Stimulated activated CD8-positive, alpha-beta memory T cell treated with anti-CD3 and anti-CD28 coated beads, Interleukin-15, amount 100 ng/mL, for 24 hours (primary cell): ENCODE measurements around the gene PPP1R10.

Experiments
- DNase-seq: peaks from one replicate; pipeline ENCODE4 v3.0.0-alpha.2; 2020; ENCODE audit warnings: low read depth

The PPP1R10 gene

DNA sequence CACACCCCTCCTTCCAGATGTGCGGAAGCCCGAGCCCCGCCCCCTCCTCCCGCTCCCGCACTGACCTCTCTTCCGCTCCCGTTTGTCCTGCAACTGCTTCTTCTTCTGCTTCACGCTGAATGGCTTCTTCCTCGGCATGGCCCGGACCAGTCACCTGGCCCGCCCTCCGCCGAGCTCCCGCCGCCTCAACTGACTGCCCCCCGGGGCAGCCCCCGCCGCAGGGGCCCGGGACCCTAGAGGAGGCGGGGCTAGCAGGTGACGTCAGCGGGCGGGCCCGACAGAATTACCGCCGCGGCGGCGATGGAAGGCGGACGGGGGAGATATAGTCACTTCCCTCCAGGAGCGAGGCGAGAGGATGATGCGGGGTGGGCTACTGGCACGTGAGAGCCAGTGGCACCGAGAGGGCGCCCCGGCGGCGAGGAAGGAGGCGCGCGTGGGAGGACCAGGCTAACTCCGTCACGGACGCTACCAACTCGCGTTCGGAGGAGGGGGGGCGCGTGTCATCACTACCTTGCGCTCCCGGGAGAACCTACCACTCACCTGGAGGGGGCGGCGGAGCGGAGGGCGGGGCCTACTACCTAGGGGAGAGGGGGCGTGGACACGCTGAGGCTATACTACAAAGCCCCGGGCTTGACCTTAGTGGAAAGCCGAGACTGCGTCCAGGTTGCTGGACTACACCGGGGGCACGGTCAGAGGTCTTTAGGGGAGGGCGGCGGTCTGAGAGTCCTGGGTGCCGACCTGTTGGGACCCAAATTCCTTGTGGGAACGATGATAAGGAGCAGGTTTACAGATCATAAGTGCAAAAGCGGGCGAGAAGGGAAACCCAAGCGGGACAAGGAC lies 60.8 kb downstream of the PPP1R10 start, which contains the start of gene GNL1:
TSS of gene GNL1 (minus strand) at position 424 of the 840 bp plus-strand sequence. CDS start at position 138, 286 bp downstream.
- peak; percentile 97 for DNase-seq

DNA sequence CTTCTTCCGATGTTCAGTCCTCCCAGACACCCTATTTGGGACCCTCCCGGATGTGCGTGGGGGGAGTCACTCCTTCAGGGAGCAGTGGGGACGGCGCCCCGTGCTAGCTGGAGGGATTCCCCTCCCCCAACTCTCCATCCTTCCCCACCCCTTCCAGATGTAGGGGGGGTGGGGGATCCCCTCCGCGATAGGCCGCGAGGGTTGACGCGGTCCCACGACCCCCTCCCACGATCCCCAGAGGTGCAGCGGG lies 61.3 kb downstream of the PPP1R10 start:
- no peak for DNase-seq

DNA sequence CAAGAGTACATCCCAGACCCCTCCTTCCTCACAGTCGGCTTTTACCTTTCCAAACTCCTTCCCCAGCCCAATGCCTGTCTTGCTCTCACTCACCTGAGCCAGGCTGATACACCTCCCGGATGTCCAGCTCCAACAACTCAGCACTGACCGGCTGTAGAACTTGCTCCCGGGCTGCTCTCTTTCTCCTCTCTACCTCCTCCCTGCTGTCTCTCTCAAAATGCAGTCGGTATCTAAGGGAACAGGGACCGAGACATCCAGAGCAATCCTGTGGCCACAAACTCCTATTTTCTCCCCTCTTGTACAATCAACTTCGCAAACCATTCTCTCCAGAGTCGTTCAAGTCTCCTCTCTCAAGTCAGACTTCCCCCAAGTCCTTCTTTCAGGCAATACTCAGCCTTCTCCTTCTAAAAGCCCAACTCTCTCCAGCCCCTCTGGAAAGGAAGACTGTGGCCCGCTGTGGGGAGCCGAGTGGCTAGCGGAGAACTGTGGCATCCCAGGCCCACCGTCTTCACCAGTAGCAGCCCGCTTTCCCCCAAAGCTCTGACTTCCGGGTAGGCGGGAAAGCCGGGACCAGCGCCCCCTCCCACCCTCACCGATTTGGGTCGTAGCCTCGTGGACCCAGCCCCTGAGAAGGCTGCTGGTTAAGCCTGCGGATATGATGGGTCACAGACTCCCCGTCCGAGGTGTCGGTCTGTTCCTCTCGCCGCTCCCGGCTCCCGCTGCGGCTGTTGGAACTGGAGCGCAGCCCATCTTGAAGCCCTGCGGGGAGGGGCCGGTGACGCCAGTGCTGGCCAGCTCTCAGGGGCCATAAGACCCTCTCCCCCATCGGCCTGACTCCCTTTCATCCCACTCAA lies 61.9 kb downstream of the PPP1R10 start:
- DNase-seq, result no peak

DNA sequence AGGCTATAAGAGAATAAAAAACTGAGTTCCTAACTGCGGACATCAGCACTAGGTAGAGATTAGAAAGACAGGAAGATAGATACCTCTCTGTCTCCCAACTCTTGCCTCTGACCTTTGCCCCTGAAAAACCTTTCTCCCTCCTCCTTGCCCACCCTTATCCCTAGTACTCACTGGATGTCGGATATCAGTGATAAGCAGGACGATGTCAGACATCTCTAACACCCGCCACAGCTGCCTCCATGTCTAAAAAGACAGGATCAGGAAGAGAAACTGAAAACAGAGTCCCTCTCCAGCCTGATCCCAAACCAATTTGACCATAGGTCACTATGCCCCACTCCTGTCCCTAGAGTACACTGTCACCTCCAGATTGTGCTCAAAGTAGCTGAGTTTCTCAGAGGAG lies 62.6 kb downstream of the PPP1R10 start:
- DNase-seq, result no peak
